Prostate gland (tissue), 2 donors: ENCODE data around the gene TMEM107. TPM values are rescaled to one million over a fixed set of nuclear protein-coding genes. Genes with fewer than 3 reads are reported as not detected.
"Not testable (repeated sequence)": the region's sequence is repeated elsewhere in the genome, so short reads cannot be mapped to it uniquely, and the experiment has no call there.

Experiments used
- DNase-seq: peaks from one replicate; pipeline ENCODE4 v3.0.0-alpha.2; 2019; ENCODE audit warnings: low spot score
- H3K27ac ChIP-seq, 2 donors: fragments of 200-600 bp; sonication (generic); 2 replicates each; pipeline ENCODE4 v1.5.1; 2017 to 2019
- H3K27me3 ChIP-seq: fragments of 200-600 bp; sonication (generic); replicated peaks from 2 replicates; pipeline ENCODE4 v1.5.1; 2019; ENCODE audit not compliant: insufficient read depth
- H3K36me3 ChIP-seq, 2 donors: fragments of 200-600 bp; sonication (generic); 1 replicate in 1 of 2; 2 replicates in 1 of 2; pipeline versions ENCODE4 v1.5.1 to v1.8.1; 2017 to 2019
- H3K4me1 ChIP-seq: fragments of 200-600 bp; sonication (generic); replicated peaks from 2 replicates; pipeline ENCODE4 v1.5.1; 2019
- H3K4me3 ChIP-seq, 2 donors: fragments of 200-600 bp; sonication (generic); 2 replicates each; pipeline ENCODE4 v1.5.1; 2017 to 2019
- H3K9me3 ChIP-seq: fragments of 200-600 bp; sonication (generic); 2 replicates; pipeline ENCODE4 v1.5.1; 2017
- POLR2A ChIP-seq: fragments of 450-650 bp; IDR thresholded peaks from one replicate; pipeline ENCODE4 v1.6.1; 2016; ENCODE audit warnings: antibody characterized with exemption, mild to moderate bottlenecking
- POLR2AphosphoS5 ChIP-seq: sonication (generic); formaldehyde crosslinking; IDR thresholded peaks from one replicate; pipeline ENCODE4 v1.6.1; 2017; ENCODE audit warnings: antibody characterized with exemption
- WGBS: methylation state at CpG from one replicate; pipeline ENCODE4 v1.1.5; 2018; 5-methylcytosine and 5-hydroxymethylcytosine counted together
- intact Hi-C: fragments of 100-400 bp; cut with DNase I; formaldehyde crosslinking; loops from one replicate; pipeline ENCODE4 v1.14.2; 2022
- total RNA-seq, 2 donors: library from RNA; depleted of rRNA; stranded (reverse); fragments of >200 nt; gene quantifications; one replicate each; pipeline ENCODE4 v1.1.0, GENCODE V29; 2016
- TF ChIP-seq, protein P1 (sequence below), 4 experiments: fragments of 200-600 bp in 2 of 4; fragments of 450-650 bp in 2 of 4; sonication (generic) in 2 of 4; IDR thresholded peaks; 1 replicate in 3 of 4; 2 replicates in 1 of 4; pipeline ENCODE4 v1.5.1; 2016 to 2019; ENCODE audit warnings: antibody characterized with exemption in 4 of 4, mild to moderate bottlenecking in 2 of 4, moderate library complexity in 2 of 4

TMEM107 gene
- total RNA-seq, 2 donors from 2014 or later: 8.6 to 13.9 TPM

DNA sequence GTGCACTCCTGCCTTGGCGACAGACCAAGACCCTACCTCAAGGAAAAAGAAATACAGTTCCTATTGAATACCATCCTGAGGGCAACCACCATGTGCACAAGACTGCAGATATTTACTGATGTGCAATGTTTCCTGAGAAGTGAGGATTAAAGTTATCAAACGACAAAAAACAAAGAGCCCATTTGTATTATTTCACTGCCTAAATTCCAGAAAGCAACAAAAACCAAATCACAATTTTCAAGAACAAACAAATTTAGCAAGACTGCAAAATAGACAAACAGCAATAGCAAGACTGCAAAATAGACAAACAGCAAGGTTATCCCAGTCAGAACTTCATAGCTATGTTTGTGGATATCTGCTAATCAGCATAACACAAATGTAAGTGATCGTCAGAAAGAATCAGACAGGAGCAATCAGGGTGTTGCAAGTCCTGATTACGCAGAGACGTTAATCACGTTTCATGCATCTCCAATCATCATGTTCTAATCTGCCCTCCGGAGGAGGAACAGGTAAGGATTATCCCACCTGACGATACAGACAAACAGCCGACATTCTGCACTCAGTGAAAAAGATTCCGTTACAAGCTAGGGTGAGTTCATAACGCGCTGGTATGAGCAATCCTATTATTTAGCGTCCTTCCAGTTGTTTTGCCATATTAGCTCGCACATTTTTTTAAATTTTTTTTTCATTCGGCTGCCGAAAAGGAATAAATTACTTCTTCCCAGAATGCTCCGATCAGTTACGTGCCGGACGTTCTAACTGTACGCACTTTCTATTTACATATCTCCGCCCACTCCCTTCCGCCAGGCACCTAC lies 2.9 kb downstream of the TMEM107 start:
- peaks cover 6% of the 10 kb centered on the region for H3K4me1 ChIP-seq
- intact Hi-C loops: no loop called here
- peak overlapping the region; percentile 28 to 38 for H3K4me3 ChIP-seq
- WGBS: under 1% methylated on average over 23 of the region's 23 CpGs
- peak; percentile 99 for TF ChIP-seq POLR2A
- TF ChIP-seq, protein P1, sequence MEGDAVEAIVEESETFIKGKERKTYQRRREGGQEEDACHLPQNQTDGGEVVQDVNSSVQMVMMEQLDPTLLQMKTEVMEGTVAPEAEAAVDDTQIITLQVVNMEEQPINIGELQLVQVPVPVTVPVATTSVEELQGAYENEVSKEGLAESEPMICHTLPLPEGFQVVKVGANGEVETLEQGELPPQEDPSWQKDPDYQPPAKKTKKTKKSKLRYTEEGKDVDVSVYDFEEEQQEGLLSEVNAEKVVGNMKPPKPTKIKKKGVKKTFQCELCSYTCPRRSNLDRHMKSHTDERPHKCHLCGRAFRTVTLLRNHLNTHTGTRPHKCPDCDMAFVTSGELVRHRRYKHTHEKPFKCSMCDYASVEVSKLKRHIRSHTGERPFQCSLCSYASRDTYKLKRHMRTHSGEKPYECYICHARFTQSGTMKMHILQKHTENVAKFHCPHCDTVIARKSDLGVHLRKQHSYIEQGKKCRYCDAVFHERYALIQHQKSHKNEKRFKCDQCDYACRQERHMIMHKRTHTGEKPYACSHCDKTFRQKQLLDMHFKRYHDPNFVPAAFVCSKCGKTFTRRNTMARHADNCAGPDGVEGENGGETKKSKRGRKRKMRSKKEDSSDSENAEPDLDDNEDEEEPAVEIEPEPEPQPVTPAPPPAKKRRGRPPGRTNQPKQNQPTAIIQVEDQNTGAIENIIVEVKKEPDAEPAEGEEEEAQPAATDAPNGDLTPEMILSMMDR (IDR thresholded peaks at IDR 0.05): no peak
- peak; percentile 100 for TF ChIP-seq POLR2AphosphoS5
- peak; percentile 88 for DNase-seq
- H3K27ac ChIP-seq: peak overlapping the region; percentile 93 to 95
- no peaks in the 10 kb centered on the region for H3K9me3 ChIP-seq
- H3K27me3 ChIP-seq: no peaks in the 10 kb centered on the region
- H3K36me3 ChIP-seq: no peaks in the 10 kb centered on the region

GRCh38 chr17:8170186-8170585 lies 6.0 kb downstream of the TMEM107 start:
- H3K36me3 ChIP-seq, H3K27me3 ChIP-seq, H3K4me1 ChIP-seq, H3K4me3 ChIP-seq, H3K27ac ChIP-seq, H3K9me3 ChIP-seq, DNase-seq, intact Hi-C loops: not testable (repeated sequence)
- WGBS: 89% methylated on average over 19 of the region's 19 CpGs

GRCh38 chr17:8167526-8167925 lies 8.7 kb downstream of the TMEM107 start:
- TF ChIP-seq POLR2AphosphoS5 (no peak), POLR2A (no peak)
- TF ChIP-seq, protein P1 (IDR thresholded peaks at IDR 0.05): no peak
- intact Hi-C loops: no loop called here
- WGBS: 78% methylated on average over 3 of the region's 3 CpGs
- H3K27ac ChIP-seq: no peak overlapping the region
- H3K9me3 ChIP-seq: no peaks in the 10 kb centered on the region
- H3K36me3 ChIP-seq: no peaks in the 10 kb centered on the region
- no peak overlapping the region for H3K4me3 ChIP-seq
- H3K27me3 ChIP-seq: no peaks in the 10 kb centered on the region
- H3K4me1 ChIP-seq: peaks cover 3% of the 10 kb centered on the region
- DNase-seq: no peak

DNA sequence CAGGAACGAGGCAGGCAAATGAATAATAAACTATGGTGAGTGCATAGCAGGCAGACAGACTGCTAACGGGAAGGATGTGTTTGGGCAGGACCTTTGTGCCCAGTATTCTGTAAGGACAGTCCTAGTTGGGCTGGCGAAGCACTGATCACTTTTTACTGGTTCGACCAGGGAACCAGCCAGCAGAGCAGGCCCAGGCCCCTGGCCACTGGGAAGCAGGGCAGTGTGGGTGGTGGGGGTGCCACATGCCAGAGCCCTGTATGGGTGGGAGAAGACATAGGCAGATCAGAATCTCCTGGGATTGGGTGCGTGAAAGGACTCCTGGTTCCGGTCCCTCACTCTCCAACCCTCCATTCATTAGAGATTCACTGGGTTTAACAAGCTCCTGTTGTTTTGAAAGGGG lies 9.4 kb downstream of the TMEM107 start:
- Histone ChIP-seq H3K36me3 (no peaks in the 10 kb centered on the region), H3K9me3 (no peaks in the 10 kb centered on the region), H3K4me3 (no peak overlapping the region), H3K27me3 (no peaks in the 10 kb centered on the region), H3K4me1 (peaks cover 5% of the 10 kb centered on the region), H3K27ac (peak overlapping the region; percentile 40 to 59)
- TF ChIP-seq POLR2A: no peak
- peak; percentile 68 for TF ChIP-seq POLR2AphosphoS5
- intact Hi-C loops: no loop called here
- DNase-seq: no peak
- 47% methylated on average over 6 of the region's 6 CpGs for WGBS

DNA sequence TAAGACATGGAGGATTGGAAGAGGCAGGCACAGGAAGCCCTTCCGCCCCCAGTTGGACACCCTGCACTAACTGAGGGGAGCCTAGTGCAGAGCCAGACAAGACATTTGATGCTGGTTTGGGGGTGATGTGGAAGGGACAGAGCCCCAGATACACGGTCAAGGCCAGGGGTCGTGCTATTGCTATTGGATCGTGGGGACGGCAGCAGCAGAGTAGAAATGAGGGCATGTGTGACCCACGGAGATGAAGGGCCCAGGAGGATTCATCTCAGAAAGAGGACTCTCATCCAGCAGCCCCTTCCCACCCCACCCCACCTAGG lies 11.4 kb downstream of the TMEM107 start:
- Histone ChIP-seq H3K36me3 (peaks cover 0 to 2% of the 10 kb centered on the region in 2 donors), H3K4me3 (no peak overlapping the region), H3K4me1 (peaks cover 20% of the 10 kb centered on the region), H3K27ac (peak overlapping the region; percentile 100), H3K27me3 (no peaks in the 10 kb centered on the region), H3K9me3 (no peaks in the 10 kb centered on the region)
- no peak for DNase-seq
- WGBS: 82% methylated on average over 6 of the region's 6 CpGs
- intact Hi-C loops: no loop called here
- TF ChIP-seq, protein P1 (IDR thresholded peaks at IDR 0.05): no peak
- TF ChIP-seq POLR2AphosphoS5: no peak
- TF ChIP-seq POLR2A: no peak
